DMS153 (cell line): ENCODE results near the gene DDIT4L.
"Not testable (repeated sequence)": the region's sequence is repeated elsewhere in the genome, so short reads cannot be mapped to it uniquely, and the experiment has no call there.

Source experiments
- DNase-seq: peaks from one replicate; lab custom pipeline; 2025; lab: John Stamatoyannopoulos, UW

Gene DDIT4L

DNA sequence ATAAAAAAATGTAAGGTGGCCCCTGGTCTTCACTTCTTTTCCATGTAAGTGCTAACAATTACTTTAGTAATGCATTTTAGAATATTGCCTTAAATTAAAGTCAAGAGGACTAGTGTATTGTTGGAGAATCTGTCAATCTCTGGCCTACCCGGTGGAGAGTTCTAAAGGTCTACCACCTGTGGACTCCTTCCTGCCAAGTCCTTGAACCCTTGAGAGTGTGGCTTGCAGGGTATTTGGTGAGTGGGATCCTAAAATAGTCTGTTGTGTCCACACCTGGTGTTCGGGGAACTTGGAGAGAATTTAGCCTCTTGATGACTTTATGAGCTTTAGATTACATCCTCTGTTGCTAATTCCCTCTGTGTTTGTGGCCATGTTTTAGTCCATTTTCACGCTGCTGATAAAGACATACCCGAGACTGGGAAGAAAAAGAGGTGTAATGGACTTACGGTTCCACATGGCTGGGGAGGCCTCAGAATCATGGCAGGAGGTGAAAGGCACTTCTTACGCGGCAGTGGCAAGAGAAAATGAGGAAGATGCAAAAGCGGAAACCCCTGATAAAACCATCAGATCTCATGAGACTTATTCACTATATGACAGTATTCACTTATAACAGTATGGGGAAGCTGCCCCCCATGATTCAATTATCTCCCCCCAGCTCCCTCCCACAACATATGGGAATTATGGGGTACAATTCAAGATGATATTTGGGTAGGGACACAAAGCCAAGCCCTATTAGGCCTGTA lies 23.8 kb downstream of the DDIT4L start:
- DNase-seq = no peak

DNA sequence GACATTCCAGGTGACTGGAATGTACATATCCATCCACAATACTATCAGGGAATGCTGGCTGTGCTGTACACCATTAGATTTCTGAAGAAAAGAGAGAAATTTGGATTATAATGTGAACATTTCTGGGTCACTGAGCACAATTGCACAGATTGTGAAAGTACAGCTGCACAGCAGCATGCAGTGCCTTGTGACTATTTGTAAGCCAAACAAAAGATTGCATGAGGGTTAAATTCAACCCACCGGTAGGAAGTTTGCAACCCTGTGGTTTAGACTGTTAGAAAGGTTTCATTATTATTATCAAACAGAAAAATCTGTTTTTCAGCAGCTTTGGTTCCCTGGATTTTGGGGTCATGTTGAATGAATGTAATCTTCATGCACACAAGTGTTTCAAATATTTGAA lies 24.5 kb downstream of the DDIT4L start:
- DNase-seq = no peak

DNA sequence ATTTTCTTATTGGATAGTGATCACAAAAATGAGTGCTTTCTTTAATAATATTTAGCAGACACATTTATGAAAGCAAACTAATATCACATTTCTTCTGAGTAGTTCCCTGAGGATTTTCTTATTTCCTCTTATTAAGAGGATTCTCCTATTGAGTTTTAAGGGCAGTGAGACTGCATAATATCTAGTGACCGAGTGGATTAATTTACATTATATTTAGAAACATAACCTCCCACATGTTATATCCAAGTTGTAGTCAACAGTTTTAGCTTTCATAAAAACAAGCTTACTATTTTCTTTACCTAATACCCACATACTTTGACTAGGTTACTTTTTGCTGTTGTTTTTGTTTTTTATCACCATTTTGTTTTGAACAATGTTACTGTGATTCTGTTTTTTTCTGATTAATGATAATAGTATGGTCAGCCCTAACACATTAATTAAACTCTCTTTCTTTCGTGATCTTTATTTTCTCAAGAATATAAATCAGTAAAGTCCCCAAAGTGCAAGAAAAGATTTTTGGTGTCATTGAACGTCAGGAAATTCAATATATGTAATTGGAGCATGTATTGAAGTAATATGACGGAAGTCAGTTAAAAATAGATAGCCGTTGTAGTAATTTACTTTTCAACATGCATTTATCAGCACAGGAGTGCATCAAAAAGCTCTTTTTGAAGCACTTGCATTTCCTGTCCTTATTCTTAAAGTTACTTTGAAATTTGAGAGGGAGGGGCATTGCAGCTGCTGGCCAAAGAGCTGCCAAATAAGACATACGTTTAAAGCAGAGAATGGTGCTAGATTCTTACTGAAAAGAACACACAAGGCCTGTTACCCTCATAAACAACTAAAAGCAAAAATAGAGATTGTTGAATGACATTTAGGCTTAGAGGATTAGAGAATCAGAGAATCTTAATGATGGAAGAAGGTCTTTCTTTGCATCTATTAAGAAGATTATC lies 25.2 kb downstream of the DDIT4L start:
- DNase-seq = no peak

DNA sequence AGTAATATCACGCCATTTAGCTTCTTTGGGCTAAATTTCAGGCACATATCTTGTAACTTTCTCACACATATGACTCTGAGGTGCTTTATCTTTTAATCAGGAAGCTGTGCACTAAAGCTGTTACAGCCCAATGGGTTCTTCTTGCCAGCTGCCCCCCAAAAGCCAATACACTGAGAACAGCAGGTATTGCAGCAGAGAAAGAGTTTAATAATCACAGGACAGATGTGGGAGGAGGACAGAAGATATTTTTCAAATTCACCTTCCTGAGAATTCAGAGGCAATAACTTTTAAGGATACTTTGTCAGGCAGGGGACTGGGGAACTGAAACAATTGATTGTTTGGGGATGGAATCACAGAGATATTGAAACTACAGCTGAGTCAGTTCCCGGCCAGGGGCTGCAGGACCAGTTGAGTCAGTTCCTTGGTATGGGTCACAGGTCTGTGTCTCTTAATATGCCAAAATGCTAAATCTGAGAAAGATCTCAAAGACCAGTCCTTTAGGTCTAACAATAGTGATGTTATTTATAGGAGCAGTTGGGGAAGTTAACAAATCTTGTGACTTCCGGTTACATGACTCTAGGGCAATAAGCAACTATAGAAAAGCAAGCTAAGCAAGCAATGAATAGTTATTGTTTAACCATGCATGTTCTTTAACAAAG lies 28.1 kb downstream of the DDIT4L start:
- no peak for DNase-seq

DNA sequence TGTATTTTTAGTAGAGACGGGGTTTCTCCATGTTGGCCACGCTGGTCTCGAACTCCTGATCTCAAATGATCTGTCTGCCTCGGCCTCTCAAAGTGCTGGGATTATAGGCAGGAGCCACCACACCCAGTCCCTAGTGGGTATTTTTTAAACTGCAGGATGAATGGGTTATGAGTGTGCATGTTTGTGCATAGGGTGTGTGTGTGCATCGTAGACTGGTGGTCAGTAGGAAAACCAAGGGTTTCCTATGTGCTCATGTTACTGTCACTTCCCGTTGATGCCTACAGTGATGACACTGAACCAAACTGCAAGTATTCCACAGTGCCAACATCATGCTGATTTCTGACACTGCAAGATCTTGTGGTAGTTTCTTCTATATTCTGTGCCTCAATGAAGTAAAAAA lies 41.1 kb downstream of the DDIT4L start:
- DNase-seq = no peak

DNA sequence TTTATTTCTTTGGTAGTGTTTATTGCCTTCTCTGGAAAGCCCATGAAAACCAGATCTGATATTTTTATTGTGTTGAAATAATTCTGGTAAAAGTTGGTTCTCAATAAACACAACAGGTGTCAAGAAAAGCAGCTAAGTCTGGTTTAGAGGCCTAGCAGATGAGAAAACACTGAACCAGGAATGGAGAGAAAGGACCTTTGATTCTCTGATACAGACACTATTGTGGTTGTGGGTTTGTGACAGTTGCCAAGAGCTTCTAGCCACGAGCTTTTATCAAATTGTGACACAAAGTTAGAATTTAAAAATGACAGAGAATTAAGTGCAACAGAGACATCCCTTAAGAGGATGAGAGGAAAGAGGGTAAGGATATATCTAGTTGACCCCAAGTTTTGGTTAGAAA lies 42.6 kb downstream of the DDIT4L start:
- DNase-seq = no peak

DNA sequence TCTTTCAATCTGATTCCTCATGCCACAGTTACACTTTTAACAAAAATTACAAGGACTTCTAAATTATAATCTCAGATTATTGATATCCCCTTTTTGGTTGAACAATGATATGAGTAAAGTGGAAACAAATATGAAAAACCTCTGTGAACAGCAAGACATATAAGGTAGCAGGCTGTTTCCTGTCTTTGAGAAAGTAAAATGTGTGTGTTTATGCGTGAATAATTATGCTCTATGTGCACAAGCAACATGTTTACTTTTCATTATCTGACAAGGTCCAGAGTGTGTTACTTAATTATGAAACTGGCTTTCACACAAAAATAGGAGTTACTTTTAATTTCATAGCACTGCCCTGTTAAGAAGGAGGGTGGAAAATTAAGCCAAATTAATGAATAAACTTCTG lies 43.1 kb downstream of the DDIT4L start:
- no peak for DNase-seq

DNA sequence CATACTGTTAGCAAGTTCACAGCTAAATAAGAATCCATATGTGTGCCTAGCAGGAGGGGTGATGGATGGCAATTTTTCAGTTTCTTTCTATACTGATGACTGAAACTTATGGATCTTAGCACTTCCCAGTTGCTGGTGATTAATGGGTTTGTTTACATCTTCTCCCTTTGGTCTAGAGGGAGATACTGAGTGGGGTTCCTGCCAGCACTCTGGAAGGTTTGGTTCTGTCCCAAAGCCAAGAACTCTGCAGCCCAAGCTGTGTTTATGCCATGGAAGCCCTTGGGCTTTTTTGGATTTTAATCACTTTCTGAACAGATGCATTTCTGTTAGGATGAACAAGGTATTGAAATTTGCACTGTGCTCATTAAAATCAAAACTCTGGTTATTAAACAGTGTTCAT lies 43.5 kb downstream of the DDIT4L start:
- DNase-seq = no peak

DNA sequence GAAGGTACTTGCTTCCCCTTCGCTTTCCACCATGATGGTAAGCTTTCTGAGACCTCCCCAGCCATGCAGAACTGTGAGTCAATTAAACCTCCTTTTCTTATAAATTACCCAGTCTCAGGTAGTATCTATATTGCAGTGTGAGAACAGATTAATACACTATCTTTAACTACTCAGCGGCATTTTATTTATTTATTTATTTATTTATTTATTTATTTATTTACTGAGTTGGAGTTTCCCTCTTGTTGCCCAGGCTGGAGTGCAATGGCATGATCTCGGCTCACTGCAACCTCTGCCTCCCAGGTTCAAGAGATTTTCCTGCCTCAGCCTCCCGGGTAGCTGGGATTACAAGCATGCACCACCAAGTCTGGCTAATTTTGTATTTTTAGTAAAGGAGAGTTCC lies 52.9 kb downstream of the DDIT4L start:
- DNase-seq = not testable (repeated sequence)
